Loucy (cell line): ENCODE data around the gene FHOD1.

Experiments
- CTCF ChIP-seq: fragments of 200-600 bp; sonication (generic); conservative IDR thresholded peaks from 2 replicates; pipeline ENCODE4 v1.5.1; 2014; ENCODE audit warnings: mild to moderate bottlenecking, antibody characterized with exemption, low read length
- EZH2phosphoT487 ChIP-seq: fragments of 200-600 bp; IDR thresholded peaks from 2 replicates; pipeline ENCODE4 v1.6.1; 2018; ENCODE audit warnings: antibody characterized with exemption, mild to moderate bottlenecking, moderate library complexity, borderline replicate concordance

GRCh38 chr16:67191411-67191994 lies 55.8 kb downstream of the FHOD1 start:
- no peak for TF ChIP-seq CTCF
- TF ChIP-seq EZH2phosphoT487, result no peak
